ENCODE results near the gene UROC1. TPM values are rescaled to one million over a fixed set of nuclear protein-coding genes. Genes with fewer than 3 reads are reported as not detected.

UROC1 gene
- total RNA-seq, 1 experiment from 2014 or later = not detected

- Histone ChIP-seq H3F3A (ENCODE audit: insufficient read depth, low read depth) (no peaks in the 10 kb centered on the region), H2AFZ (no peak overlapping the region), H4K20me1 (ENCODE audit: insufficient read depth) (no peaks in the 10 kb centered on the region; the same call in 1 of the 2 replicates), H3K9me2 (ENCODE audit: insufficient read depth) (no peaks in the 10 kb centered on the region), H3K4me2 (no peak overlapping the region), H3K36me3 (ENCODE audit: low read depth) (no peaks in the 10 kb centered on the region), H3K27me3 (ENCODE audit: insufficient read depth, low read depth) (peaks cover 63% of the 10 kb centered on the region), H3K79me2 (ENCODE audit: low read depth) (no peaks in the 10 kb centered on the region), H3K4me3 (no peak overlapping the region), H3K27ac (no peak overlapping the region), H3K4me1 (replicated peaks; ENCODE audit: insufficient read depth) (no peaks in the 10 kb centered on the region), H3K9me3 (ENCODE audit: insufficient read depth, low read depth) (no peaks in the 10 kb centered on the region)
- no TSS peak for BruUV-seq (replicated peaks)
- TF ChIP-seq CTCF (conservative IDR thresholded peaks at IDR 0.05) = no peak
- TF ChIP-seq EZH2 (IDR thresholded peaks at IDR 0.05; ENCODE audit: low read depth) = no peak
- CTCF ChIA-PET = no interaction called here
- no peak for DNase-seq
- POLR2A ChIA-PET (ENCODE audit: unreplicated experiment) = interaction anchor here (0.6 kb wide), 1 partner anchor 11 kb away, joined by 12 read pairs; no protein-coding TSS in a partner anchor
- intact Hi-C loops (cut with micrococcal nuclease; ENCODE audit: unreplicated experiment) = no loop called here
Measured at GRCh38 chr3:126550488-126551051, 33.0 kb upstream of the UROC1 start.

GRCh38 chr3:126549861-126550487, 32.4 kb upstream of the UROC1 start:
- no peak overlapping the region for H2AFZ ChIP-seq
- peaks cover 63% of the 10 kb centered on the region for H3K27me3 ChIP-seq (ENCODE audit: insufficient read depth, low read depth)
- no peaks in the 10 kb centered on the region; the same call in 1 of the 2 replicates for H4K20me1 ChIP-seq (ENCODE audit: insufficient read depth)
- BruUV-seq (replicated peaks) = no TSS peak
- TF ChIP-seq CTCF (conservative IDR thresholded peaks at IDR 0.05) (no peak), EZH2 (IDR thresholded peaks at IDR 0.05; ENCODE audit: low read depth) (no peak)
- H3K4me2 ChIP-seq = no peak overlapping the region
- H3K9me3 ChIP-seq (ENCODE audit: insufficient read depth, low read depth) = no peaks in the 10 kb centered on the region
- POLR2A ChIA-PET (ENCODE audit: unreplicated experiment) = interaction anchor here (0.6 kb wide), 1 partner anchor 12 kb away, joined by 12 read pairs; no protein-coding TSS in a partner anchor
- CTCF ChIA-PET = no interaction called here
- H3K9me2 ChIP-seq (ENCODE audit: insufficient read depth) = no peaks in the 10 kb centered on the region
- no peak overlapping the region for H3K27ac ChIP-seq
- H3F3A ChIP-seq (ENCODE audit: insufficient read depth, low read depth) = no peaks in the 10 kb centered on the region
- DNase-seq = no peak
- H3K4me1 ChIP-seq (replicated peaks; ENCODE audit: insufficient read depth) = no peaks in the 10 kb centered on the region
- no peak overlapping the region for H3K4me3 ChIP-seq
- no peaks in the 10 kb centered on the region for H3K79me2 ChIP-seq (ENCODE audit: low read depth)
- H3K36me3 ChIP-seq (ENCODE audit: low read depth) = no peaks in the 10 kb centered on the region
- intact Hi-C loops (cut with micrococcal nuclease; ENCODE audit: unreplicated experiment) = no loop called here

- intact Hi-C loops (cut with micrococcal nuclease; ENCODE audit: unreplicated experiment) = no loop called here
- ChIA-PET POLR2A (ENCODE audit: unreplicated experiment) (no interaction called here), CTCF (no interaction called here)
- H2AFZ ChIP-seq = no peak overlapping the region
- H3K79me2 ChIP-seq (ENCODE audit: low read depth) = no peaks in the 10 kb centered on the region
- no peak overlapping the region for H3K27ac ChIP-seq
- H3K9me2 ChIP-seq (ENCODE audit: insufficient read depth) = no peaks in the 10 kb centered on the region
- no peak overlapping the region for H3K4me2 ChIP-seq
- H3K27me3 ChIP-seq (ENCODE audit: insufficient read depth, low read depth) = peaks cover 63% of the 10 kb centered on the region
- H4K20me1 ChIP-seq (ENCODE audit: insufficient read depth) = no peaks in the 10 kb centered on the region; the same call in 1 of the 2 replicates
- BruUV-seq (replicated peaks) = no TSS peak
- H3K4me1 ChIP-seq (replicated peaks; ENCODE audit: insufficient read depth) = no peaks in the 10 kb centered on the region
- no peaks in the 10 kb centered on the region for H3F3A ChIP-seq (ENCODE audit: insufficient read depth, low read depth)
- TF ChIP-seq CTCF (conservative IDR thresholded peaks at IDR 0.05) (no peak), EZH2 (IDR thresholded peaks at IDR 0.05; ENCODE audit: low read depth) (no peak)
- H3K36me3 ChIP-seq (ENCODE audit: low read depth) = no peaks in the 10 kb centered on the region
- no peaks in the 10 kb centered on the region for H3K9me3 ChIP-seq (ENCODE audit: insufficient read depth, low read depth)
- no peak overlapping the region for H3K4me3 ChIP-seq
- DNase-seq = no peak
Measured at GRCh38 chr3:126548556-126549466, 31.2 kb upstream of the UROC1 start.

Measured in PC-9 (cell line).